Gastrocnemius medialis (tissue), 4 donors: ENCODE results near the gene PRR16.

Experiments
- CTCF ChIP-seq, 5 experiments: fragments of 450-650 bp in 3 of 5; fragments of 200-600 bp in 2 of 5; sonication (generic) in 2 of 5; IDR thresholded peaks in 4 of 5; conservative IDR thresholded peaks in 1 of 5; 1 replicate in 4 of 5; 2 replicates in 1 of 5; pipeline ENCODE4 v1.5.1; 2016 to 2019; ENCODE audit warnings: antibody characterized with exemption in 5 of 5, mild to moderate bottlenecking in 3 of 5, moderate library complexity in 3 of 5
- POLR2A ChIP-seq, 2 donors: fragments of 450-650 bp; IDR thresholded peaks; one replicate each; pipeline ENCODE4 v1.6.1; 2017; ENCODE audit warnings: antibody characterized with exemption in 2 of 2, mild to moderate bottlenecking in 2 of 2, moderate library complexity in 2 of 2

GRCh38 chr5:120443607-120444006 is 20.5 kb upstream of the PRR16 start:
- TF ChIP-seq POLR2A (IDR thresholded peaks at IDR 0.05) (no peak), CTCF (IDR thresholded peaks at IDR 0.05 in 4 of 5, conservative IDR thresholded peaks at IDR 0.05 in 1 of 5) (no peak)
